ENCODE data around the gene CLCN5.

CLCN5 gene

GRCh38 chrX:50082741-50083140 is 160.3 kb downstream of the CLCN5 start:
- DNase-seq (ENCODE audit: extremely low read depth, low read depth), result no peak
- TF ChIP-seq CTCF (IDR thresholded peaks at IDR 0.05; ENCODE audit: low read depth, low read length), result no peak

GRCh38 chrX:50088645-50089044 is 166.2 kb downstream of the CLCN5 start:
- no peak for DNase-seq (ENCODE audit: extremely low read depth, low read depth)

DNA sequence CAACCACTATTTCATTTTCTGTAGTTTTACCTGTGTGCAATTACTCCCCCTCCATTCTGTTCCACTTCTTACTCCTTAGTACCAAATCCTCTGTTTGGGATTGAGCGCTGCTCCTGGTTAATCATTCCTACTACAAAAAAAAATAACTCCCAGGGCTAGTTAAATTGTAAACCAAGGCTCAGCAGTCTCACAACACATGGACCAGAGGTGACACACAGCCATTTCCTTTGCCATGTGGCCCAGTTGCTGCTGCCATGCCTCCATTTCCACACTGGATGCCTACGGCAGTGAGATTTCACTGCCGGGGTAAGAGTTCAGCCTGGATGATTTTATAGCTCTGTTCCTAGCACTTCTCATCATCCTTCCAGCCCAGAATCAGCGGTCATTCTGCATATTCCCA is 171.2 kb downstream of the CLCN5 start:
- TF ChIP-seq CTCF (IDR thresholded peaks at IDR 0.05; ENCODE audit: low read depth, low read length), result no peak
- DNase-seq (ENCODE audit: extremely low read depth, low read depth), result no peak

More at GRCh38 chrX:50088645-50089044, 166.2 kb downstream of the CLCN5 start:
- no peak for TF ChIP-seq CTCF (IDR thresholded peaks at IDR 0.05; ENCODE audit: low read depth, low read length)

DNA sequence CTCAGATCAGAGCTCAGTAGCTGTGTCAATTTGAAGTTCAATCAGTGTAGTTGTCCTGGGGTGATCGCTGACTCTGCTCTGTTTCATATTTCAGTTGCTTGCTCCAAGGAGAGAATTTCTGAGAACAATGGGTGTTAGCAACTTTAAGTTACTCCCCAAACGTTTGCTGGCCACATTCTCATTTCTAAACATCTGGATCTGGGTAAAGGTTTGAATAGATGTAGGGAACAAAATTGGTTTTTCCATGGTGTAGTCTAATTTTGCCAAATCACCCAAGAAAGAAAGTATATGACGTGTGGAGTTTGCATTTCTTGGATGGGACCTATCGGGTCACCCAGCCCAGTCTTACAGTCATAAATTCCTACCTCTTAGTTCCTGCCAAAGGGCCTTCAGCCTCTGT is 174.7 kb downstream of the CLCN5 start:
- no peak for DNase-seq (ENCODE audit: extremely low read depth, low read depth)
- TF ChIP-seq CTCF (IDR thresholded peaks at IDR 0.05; ENCODE audit: low read depth, low read length), result no peak

DNA sequence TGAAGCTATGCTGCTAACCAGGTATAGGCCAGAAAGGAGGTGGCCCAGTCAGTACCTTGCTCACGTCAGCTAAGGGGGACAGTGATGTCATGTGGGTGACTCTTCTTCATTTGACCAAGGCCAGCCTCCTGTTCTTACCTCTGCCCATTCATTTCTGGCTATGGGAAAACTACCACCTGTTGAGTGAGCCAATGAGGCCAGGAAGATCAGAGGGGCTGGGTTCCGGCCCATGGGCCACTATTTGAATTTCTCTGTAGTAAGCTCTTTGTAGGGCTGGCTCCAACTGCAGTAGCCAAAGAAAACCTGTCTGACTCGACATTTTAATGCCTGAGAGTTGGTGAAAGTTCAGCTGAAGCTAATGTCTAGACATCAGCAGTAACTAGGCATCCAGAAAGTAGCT is 175.8 kb downstream of the CLCN5 start:
- TF ChIP-seq CTCF (IDR thresholded peaks at IDR 0.05; ENCODE audit: low read depth, low read length), result no peak
- DNase-seq (ENCODE audit: extremely low read depth, low read depth), result no peak

GRCh38 chrX:50098749-50099148 is 176.4 kb downstream of the CLCN5 start:
- no peak for TF ChIP-seq CTCF (IDR thresholded peaks at IDR 0.05; ENCODE audit: low read depth, low read length)

DNA sequence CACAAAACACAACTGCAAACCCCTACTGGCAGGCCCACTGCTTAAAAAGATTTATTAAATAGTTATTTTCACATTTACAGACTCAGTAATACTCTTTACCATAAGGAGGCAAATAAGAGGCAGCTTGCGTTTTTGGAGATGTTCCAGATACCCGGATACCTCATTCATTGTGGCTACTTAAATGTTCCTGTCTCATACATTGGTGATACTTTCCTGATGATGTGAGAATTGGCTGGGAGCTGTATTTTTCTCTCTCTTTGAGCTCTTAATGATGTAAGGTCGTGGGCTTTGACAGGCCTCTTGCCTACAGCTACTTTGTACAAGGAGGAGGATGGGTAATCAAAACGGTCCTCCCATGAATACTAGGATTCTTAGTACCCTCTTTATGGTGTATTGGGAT is 176.9 kb downstream of the CLCN5 start:
- TF ChIP-seq CTCF (IDR thresholded peaks at IDR 0.05; ENCODE audit: low read depth, low read length), result no peak
- no peak for DNase-seq (ENCODE audit: extremely low read depth, low read depth)

More at GRCh38 chrX:50098749-50099148, 176.4 kb downstream of the CLCN5 start:
- DNase-seq (ENCODE audit: extremely low read depth, low read depth), result no peak
